HEK293T (cell line): ENCODE measurements around the gene DUOX1.

Source experiments
- CTCF ChIA-PET: fragments of 350-600 bp; formaldehyde crosslinking; extraction: SDS; loops from one replicate; lab custom pipeline; 2021; ENCODE audit warnings: antibody characterized with exemption, inconsistent platforms; lab: Yijun Ruan, JAX
- POLR2A ChIA-PET: fragments of 350-600 bp; formaldehyde crosslinking; extraction: SDS; loops from one replicate; lab custom pipeline; 2020; ENCODE audit warnings: antibody characterized with exemption, inconsistent platforms; lab: Yijun Ruan, JAX
- DNase-seq: peaks from one replicate; pipeline ENCODE4 v3.0.0; 2012; ENCODE audit warnings: mixed read lengths; ENCODE audit errors: extremely low spot score
- ARNT ChIP-seq: fragments of 450-650 bp; IDR thresholded peaks from 2 replicates; pipeline ENCODE4 v1.6.1; 2017; ENCODE audit warnings: mild to moderate bottlenecking
- BHLHE40 ChIP-seq: fragments of 450-650 bp; IDR thresholded peaks from 2 replicates; pipeline ENCODE4 v1.6.1; 2016; ENCODE audit warnings: mild to moderate bottlenecking, moderate library complexity, borderline replicate concordance
- CTBP1 ChIP-seq: fragments of 450-650 bp; IDR thresholded peaks from 2 replicates; pipeline ENCODE4 v1.6.1; 2016; ENCODE audit warnings: borderline replicate concordance
- ELF4 ChIP-seq: fragments of 450-650 bp; IDR thresholded peaks from 2 replicates; pipeline ENCODE4 v1.6.1; 2017; ENCODE audit warnings: antibody characterized with exemption
- FOXA1 ChIP-seq: fragments of 450-650 bp; IDR thresholded peaks from 2 replicates; pipeline ENCODE4 v1.6.1; 2016; ENCODE audit warnings: mild to moderate bottlenecking
- FOXK2 ChIP-seq: fragments of 450-650 bp; IDR thresholded peaks from 2 replicates; pipeline ENCODE4 v1.6.1; 2016; ENCODE audit warnings: mild to moderate bottlenecking
- FOXM1 ChIP-seq: fragments of 450-650 bp; IDR thresholded peaks from 2 replicates; pipeline ENCODE4 v1.6.1; 2017; ENCODE audit warnings: mild to moderate bottlenecking, borderline replicate concordance
- HDGF ChIP-seq: fragments of 450-650 bp; IDR thresholded peaks from 2 replicates; pipeline ENCODE4 v1.6.1; 2017; ENCODE audit warnings: antibody characterized with exemption, borderline replicate concordance
- L3MBTL2 ChIP-seq: fragments of 450-650 bp; conservative IDR thresholded peaks from 2 replicates; pipeline ENCODE4 v1.6.1; 2016; ENCODE audit warnings: mild to moderate bottlenecking
- LEF1 ChIP-seq: fragments of 450-650 bp; IDR thresholded peaks from 2 replicates; pipeline ENCODE4 v1.6.1; 2017; ENCODE audit warnings: mild to moderate bottlenecking, borderline replicate concordance
- NFRKB ChIP-seq: fragments of 450-650 bp; IDR thresholded peaks from 2 replicates; pipeline ENCODE4 v1.6.1; 2016; ENCODE audit warnings: mild to moderate bottlenecking, moderate library complexity
- PKNOX1 ChIP-seq: fragments of 450-650 bp; IDR thresholded peaks from 2 replicates; pipeline ENCODE4 v1.6.1; 2016
- SP1 ChIP-seq: fragments of 450-650 bp; IDR thresholded peaks from 2 replicates; pipeline ENCODE4 v1.6.1; 2017
- SUZ12 ChIP-seq: fragments of 450-650 bp; IDR thresholded peaks from 2 replicates; pipeline ENCODE4 v1.6.1; 2016; ENCODE audit warnings: mild to moderate bottlenecking
- TARDBP ChIP-seq: fragments of 450-650 bp; IDR thresholded peaks from 2 replicates; pipeline ENCODE4 v1.6.1; 2016
- ZNF384 ChIP-seq: fragments of 450-650 bp; IDR thresholded peaks from 2 replicates; pipeline ENCODE4 v1.6.1; 2016

The DUOX1 gene

GRCh38 chr15:45110256-45110820 lies 19.5 kb upstream of the DUOX1 start:
- TF ChIP-seq FOXA1 (no peak), TARDBP (no peak), ELF4 (no peak), HDGF (no peak), SUZ12 (no peak), BHLHE40 (no peak), CTBP1 (no peak), FOXM1 (no peak), PKNOX1 (no peak), FOXK2 (no peak), NFRKB (no peak), L3MBTL2 (no peak), ZNF384 (no peak), SP1 (no peak), LEF1 (no peak), ARNT (no peak)
- ChIA-PET CTCF (no interaction called here), POLR2A (no interaction called here)
- DNase-seq: no peak

- CTCF ChIA-PET: no interaction called here
- no peak for DNase-seq
- no peak for TF ChIP-seq ELF4
- TF ChIP-seq TARDBP: no peak
- no peak for TF ChIP-seq FOXM1
- no peak for TF ChIP-seq SP1
- TF ChIP-seq FOXA1: no peak
- TF ChIP-seq SUZ12: no peak
- no peak for TF ChIP-seq L3MBTL2
- TF ChIP-seq CTBP1: no peak
- TF ChIP-seq ZNF384: no peak
- TF ChIP-seq HDGF: no peak
- TF ChIP-seq NFRKB: no peak
- no peak for TF ChIP-seq LEF1
- TF ChIP-seq PKNOX1: no peak
- no peak for TF ChIP-seq BHLHE40
- TF ChIP-seq ARNT: no peak
- TF ChIP-seq FOXK2: no peak
- POLR2A ChIA-PET: no interaction called here
These were observed 18.2 kb upstream of the DUOX1 start for GRCh38 chr15:45111390-45112142.

- DNase-seq: no peak
- TF ChIP-seq NFRKB: no peak
- TF ChIP-seq ZNF384: no peak
- TF ChIP-seq CTBP1: no peak
- TF ChIP-seq HDGF: no peak
- no peak for TF ChIP-seq FOXM1
- no peak for TF ChIP-seq ARNT
- no peak for TF ChIP-seq FOXK2
- no peak for TF ChIP-seq L3MBTL2
- no peak for TF ChIP-seq FOXA1
- no peak for TF ChIP-seq ELF4
- CTCF ChIA-PET: no interaction called here
- POLR2A ChIA-PET: no interaction called here
These were observed 17.6 kb upstream of the DUOX1 start for GRCh38 chr15:45112143-45112590.

GRCh38 chr15:45112591-45113379 lies 17.0 kb upstream of the DUOX1 start:
- CTCF ChIA-PET: no interaction called here

More at GRCh38 chr15:45112591-45113379, 17.0 kb upstream of the DUOX1 start:
- TF ChIP-seq FOXK2 (no peak), ZNF384 (no peak), NFRKB (no peak), TARDBP (no peak), BHLHE40 (no peak), SUZ12 (no peak), L3MBTL2 (no peak), FOXM1 (no peak), ELF4 (no peak), LEF1 (no peak), ARNT (no peak), SP1 (no peak), CTBP1 (no peak), FOXA1 (no peak), PKNOX1 (no peak), HDGF (no peak)
- DNase-seq: no peak
- POLR2A ChIA-PET: no interaction called here
